AG09319 (cell line): Measurements from ENCODE around the gene FNDC11.
"Not testable (repeated sequence)": the region's sequence is repeated elsewhere in the genome, so short reads cannot be mapped to it uniquely, and the experiment has no call there.

ENCODE experiments used
- DNase-seq: peaks from one replicate; pipeline ENCODE4 v3.0.0-alpha.2; 2010; ENCODE audit warnings: low read depth; ENCODE audit errors: extremely low read depth
- CTCF ChIP-seq: IDR thresholded peaks from 2 replicates; pipeline ENCODE4 v1.5.1; 2011; ENCODE audit warnings: low read depth, mild to moderate bottlenecking, inconsistent platforms, low read length, moderate library complexity

The FNDC11 gene

DNA sequence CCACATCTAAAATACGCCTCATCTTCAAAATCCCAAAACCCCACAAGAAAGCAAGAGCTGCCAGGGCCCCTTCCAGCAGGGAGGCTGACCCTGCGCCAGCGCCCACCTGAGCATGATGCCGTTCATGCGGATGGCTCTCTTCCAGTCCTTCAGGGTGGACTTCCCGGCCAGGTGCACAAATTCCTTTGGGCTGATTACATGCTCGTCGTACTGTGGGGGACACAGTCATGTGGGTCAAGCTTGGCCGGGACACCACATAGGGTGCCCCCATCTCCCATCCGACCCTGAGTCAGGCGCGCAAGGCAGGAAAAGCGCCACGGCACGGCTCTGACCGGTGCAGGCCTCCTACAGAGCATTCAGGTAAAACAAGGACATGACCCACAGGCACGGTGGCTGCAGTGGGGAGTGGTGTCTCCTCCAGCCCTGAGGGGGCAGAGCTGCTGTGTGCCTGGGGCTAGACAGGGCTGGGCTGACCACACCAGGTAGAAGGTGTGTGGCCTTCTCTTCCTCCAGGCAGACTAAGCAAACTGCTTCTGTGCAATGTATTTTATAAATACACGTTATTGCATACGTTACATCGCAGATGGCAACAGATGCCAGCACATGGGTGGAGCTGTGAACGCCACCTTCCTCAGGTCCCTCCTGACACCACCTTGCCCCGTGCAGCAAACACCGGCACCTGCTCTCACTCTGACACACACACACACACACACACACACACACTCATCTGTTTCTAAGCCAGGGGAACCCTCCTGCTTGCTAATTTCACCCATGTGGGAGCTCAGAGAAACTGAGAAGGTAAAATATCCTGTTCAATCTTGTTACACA lies 43.9 kb downstream of the FNDC11 start:
- DNase-seq, result no peak
- TF ChIP-seq CTCF, result no peak

DNA sequence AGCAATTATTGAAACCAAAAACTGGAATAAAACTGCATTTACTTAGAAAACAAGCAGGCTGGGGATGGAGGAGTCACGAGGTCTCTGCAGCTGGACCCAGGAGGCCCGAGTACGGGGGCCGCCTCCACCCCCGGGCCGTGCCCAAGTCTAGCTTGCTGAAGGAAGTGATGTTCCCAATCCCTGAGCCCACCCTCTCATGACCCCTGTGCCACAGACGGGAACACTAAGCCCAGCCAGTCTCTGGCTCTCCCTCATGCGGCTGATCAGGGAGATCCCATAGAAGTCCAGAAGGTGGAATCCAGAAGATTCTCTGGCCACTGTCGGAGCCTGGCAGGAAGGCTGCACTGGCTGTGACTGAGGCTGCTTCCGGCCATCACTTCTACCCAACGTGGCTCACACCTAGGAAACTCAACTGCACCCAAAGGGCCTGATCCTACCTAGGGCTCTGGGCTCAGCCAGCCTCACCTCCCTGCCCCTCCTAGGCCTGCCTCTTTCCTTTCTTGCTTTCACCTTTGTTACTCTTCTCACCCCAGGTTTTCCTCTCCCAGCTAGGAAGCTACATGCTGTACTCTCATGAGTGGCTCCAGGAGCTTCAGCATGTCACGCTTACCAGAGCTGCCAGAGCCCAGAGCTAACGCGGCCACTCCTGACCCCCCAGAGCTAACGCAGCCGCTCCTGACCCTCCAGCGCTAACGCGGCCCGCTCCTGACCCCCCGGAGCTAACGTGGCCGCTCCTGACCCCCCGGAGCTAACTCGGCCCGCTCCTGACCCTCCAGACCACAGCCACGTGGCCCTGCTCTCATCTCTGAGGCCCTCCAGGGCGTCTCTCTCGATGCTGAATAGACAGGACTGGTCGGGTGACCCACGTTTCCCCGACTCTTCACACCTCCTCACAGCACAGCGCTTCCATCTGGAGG lies 44.8 kb downstream of the FNDC11 start:
- TF ChIP-seq CTCF, result no peak
- no peak for DNase-seq

GRCh38 chr20:63599396-63600050 lies 45.6 kb downstream of the FNDC11 start:
- no peak for TF ChIP-seq CTCF
- DNase-seq, result no peak

DNA sequence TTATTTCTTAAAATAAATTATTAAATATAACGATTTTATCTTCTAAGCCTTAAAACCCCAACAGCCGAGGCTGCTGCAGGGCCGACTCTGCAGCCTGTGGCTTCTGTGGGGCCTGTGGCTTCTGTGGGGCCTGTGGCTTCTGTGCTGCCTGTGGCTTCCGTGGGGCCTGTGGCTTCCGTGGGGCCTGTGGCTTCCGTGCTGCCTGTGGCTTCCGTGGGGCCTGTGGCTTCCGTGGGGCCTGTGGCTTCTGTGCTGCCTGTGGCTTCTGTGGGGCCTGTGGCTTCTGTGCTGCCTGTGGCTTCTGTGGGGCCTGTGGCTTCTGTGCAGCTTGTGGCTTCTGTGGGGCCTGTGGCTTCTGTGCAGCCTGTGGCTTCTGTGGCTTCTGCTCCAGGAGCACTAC lies 47.7 kb downstream of the FNDC11 start:
- DNase-seq, result not testable (repeated sequence)

GRCh38 chr20:63602321-63602720 lies 48.4 kb downstream of the FNDC11 start:
- TF ChIP-seq CTCF, result no peak
- DNase-seq, result no peak
